Neutrophil (primary cell): Measurements from ENCODE around the gene PTPRD.

Experiments
- H3K27ac ChIP-seq: fragments of 200-600 bp; sonication (generic); 2 replicates; pipeline ENCODE4 v1.5.1; 2016; ENCODE audit warnings: mild to moderate bottlenecking, moderate library complexity
- H3K27me3 ChIP-seq: fragments of 200-600 bp; sonication (generic); 2 replicates; pipeline ENCODE4 v1.6.0; 2016; ENCODE audit warnings: mild to moderate bottlenecking
- H3K36me3 ChIP-seq: fragments of 200-600 bp; sonication (generic); 2 replicates; pipeline ENCODE4 v1.5.1; 2017
- H3K4me1 ChIP-seq, 2 experiments: fragments of 200-600 bp in 1 of 2; sonication (generic) in 1 of 2; 1 replicate in 1 of 2; 2 replicates in 1 of 2; pipeline versions ENCODE4 v1.5.1 to v1.6.1; 2013 to 2016; ENCODE audit warnings: low read depth in 1 of 2, low read length in 1 of 2, mild to moderate bottlenecking in 1 of 2, moderate library complexity in 1 of 2; ENCODE audit not compliant: control insufficient read depth in 1 of 2, insufficient read depth in 1 of 2
- H3K4me3 ChIP-seq, 2 experiments: fragments of 200-600 bp in 1 of 2; sonication (generic) in 1 of 2; 1 replicate in 1 of 2; 2 replicates in 1 of 2; pipeline ENCODE4 v1.5.1; 2013 to 2016; ENCODE audit warnings: low read depth in 1 of 2, low read length in 1 of 2, mild to moderate bottlenecking in 1 of 2, moderate library complexity in 1 of 2
- H3K9me3 ChIP-seq: fragments of 200-600 bp; sonication (generic); 2 replicates; pipeline ENCODE4 v1.5.1; 2016
- CTCF ChIP-seq: fragments of 200-600 bp; sonication (generic); IDR thresholded peaks from 2 replicates; pipeline ENCODE4 v1.5.1; 2016; ENCODE audit warnings: antibody characterized with exemption

The PTPRD gene

GRCh38 chr9:8856396-8857067 is 1756.3 kb downstream of the PTPRD start:
- Histone ChIP-seq H3K4me3 (no peak overlapping the region), H3K27ac (no peak overlapping the region), H3K4me1 (peaks cover 0 to 13% of the 10 kb centered on the region in 2 experiments), H3K27me3 (peaks cover 79% of the 10 kb centered on the region), H3K36me3 (no peaks in the 10 kb centered on the region), H3K9me3 (no peaks in the 10 kb centered on the region)
- TF ChIP-seq CTCF = no peak

GRCh38 chr9:8855046-8855445 is 1757.8 kb downstream of the PTPRD start:
- TF ChIP-seq CTCF = no peak
- H3K4me3 ChIP-seq = no peak overlapping the region
- no peaks in the 10 kb centered on the region for H3K36me3 ChIP-seq
- H3K4me1 ChIP-seq = peaks cover 0 to 13% of the 10 kb centered on the region in 2 experiments
- no peak overlapping the region for H3K27ac ChIP-seq
- H3K27me3 ChIP-seq = peaks cover 68% of the 10 kb centered on the region
- H3K9me3 ChIP-seq = no peaks in the 10 kb centered on the region

GRCh38 chr9:8852301-8852864 is 1760.4 kb downstream of the PTPRD start:
- Histone ChIP-seq H3K4me3 (no peak overlapping the region), H3K9me3 (no peaks in the 10 kb centered on the region), H3K27ac (no peak overlapping the region), H3K36me3 (no peaks in the 10 kb centered on the region), H3K4me1 (peaks cover 0 to 4% of the 10 kb centered on the region in 2 experiments), H3K27me3 (peaks cover 41% of the 10 kb centered on the region)
- no peak for TF ChIP-seq CTCF

GRCh38 chr9:8850914-8851313 is 1761.9 kb downstream of the PTPRD start:
- no peaks in the 10 kb centered on the region for H3K36me3 ChIP-seq
- no peak for TF ChIP-seq CTCF
- H3K4me1 ChIP-seq = no peaks in the 10 kb centered on the region
- no peak overlapping the region for H3K4me3 ChIP-seq
- H3K27me3 ChIP-seq = peaks cover 26% of the 10 kb centered on the region
- no peak overlapping the region for H3K27ac ChIP-seq
- H3K9me3 ChIP-seq = no peaks in the 10 kb centered on the region

DNA sequence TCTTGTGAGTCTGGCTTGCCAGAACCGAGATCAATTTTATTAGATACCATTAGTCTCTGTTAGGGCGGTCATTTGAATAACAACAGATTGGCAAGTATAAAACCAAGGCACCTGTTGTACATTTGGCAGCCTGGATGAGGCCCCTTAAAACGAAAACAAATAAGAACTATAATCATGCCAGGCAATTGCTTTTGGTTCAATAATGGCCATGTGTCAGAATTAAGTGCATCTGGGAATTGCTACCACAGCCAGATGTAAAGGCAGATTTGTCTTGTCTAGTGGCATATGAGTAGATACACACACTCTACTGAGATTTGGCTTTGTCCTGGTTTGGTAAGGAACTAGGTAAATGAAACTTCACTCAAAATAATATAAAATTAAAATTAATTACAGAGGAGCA is 1767.0 kb downstream of the PTPRD start:
- Histone ChIP-seq H3K27me3 (no peaks in the 10 kb centered on the region), H3K27ac (no peak overlapping the region), H3K4me3 (no peak overlapping the region), H3K9me3 (no peaks in the 10 kb centered on the region), H3K4me1 (no peaks in the 10 kb centered on the region), H3K36me3 (no peaks in the 10 kb centered on the region)
- TF ChIP-seq CTCF = no peak
